BLaER1 treated with 17β-estradiol and CSF1 and Interleukin-3, amounts not matched to agents 10 nM and 100 nM (cell line): ENCODE measurements around the gene MACIR.
"Not testable (repeated sequence)": the region's sequence is repeated elsewhere in the genome, so short reads cannot be mapped to it uniquely, and the experiment has no call there.

Experiments used
- H3K27ac ChIP-seq, 11 experiments: shearing (Covaris generic); formaldehyde crosslinking; 2 replicates each; pipeline ENCODE4 v1.8.1; 2022
- H3K27me3 ChIP-seq, 11 experiments: shearing (Covaris generic); formaldehyde crosslinking; 2 replicates each; pipeline ENCODE4 v1.8.1; 2022
- H3K36me3 ChIP-seq, 11 experiments: shearing (Covaris generic); formaldehyde crosslinking; 2 replicates each; pipeline ENCODE4 v1.8.1; 2022
- H3K4me1 ChIP-seq, 10 experiments: shearing (Covaris generic); formaldehyde crosslinking; 2 replicates each; pipeline ENCODE4 v1.8.1; 2022
- H3K4me2 ChIP-seq, 11 experiments: shearing (Covaris generic); formaldehyde crosslinking; 2 replicates each; pipeline ENCODE4 v1.8.1; 2022
- H3K4me3 ChIP-seq, 10 experiments: shearing (Covaris generic); formaldehyde crosslinking; 2 replicates each; pipeline ENCODE4 v1.8.1; 2022
- H3K9ac ChIP-seq, 11 experiments: shearing (Covaris generic); formaldehyde crosslinking; 2 replicates each; pipeline ENCODE4 v1.8.1; 2022
- H3K9me3 ChIP-seq, 11 experiments: shearing (Covaris generic); formaldehyde crosslinking; replicated peaks in 1 of 11; 2 replicates each; pipeline ENCODE4 v1.8.1; 2022
- H4K20me1 ChIP-seq, 11 experiments: shearing (Covaris generic); formaldehyde crosslinking; 2 replicates each; pipeline ENCODE4 v1.8.1; 2022
- Cebpa-rat ChIP-seq, 11 experiments: shearing (Covaris generic); IDR thresholded peaks; 2 replicates each; pipeline ENCODE4 v1.8.1; 2022

The MACIR gene

DNA sequence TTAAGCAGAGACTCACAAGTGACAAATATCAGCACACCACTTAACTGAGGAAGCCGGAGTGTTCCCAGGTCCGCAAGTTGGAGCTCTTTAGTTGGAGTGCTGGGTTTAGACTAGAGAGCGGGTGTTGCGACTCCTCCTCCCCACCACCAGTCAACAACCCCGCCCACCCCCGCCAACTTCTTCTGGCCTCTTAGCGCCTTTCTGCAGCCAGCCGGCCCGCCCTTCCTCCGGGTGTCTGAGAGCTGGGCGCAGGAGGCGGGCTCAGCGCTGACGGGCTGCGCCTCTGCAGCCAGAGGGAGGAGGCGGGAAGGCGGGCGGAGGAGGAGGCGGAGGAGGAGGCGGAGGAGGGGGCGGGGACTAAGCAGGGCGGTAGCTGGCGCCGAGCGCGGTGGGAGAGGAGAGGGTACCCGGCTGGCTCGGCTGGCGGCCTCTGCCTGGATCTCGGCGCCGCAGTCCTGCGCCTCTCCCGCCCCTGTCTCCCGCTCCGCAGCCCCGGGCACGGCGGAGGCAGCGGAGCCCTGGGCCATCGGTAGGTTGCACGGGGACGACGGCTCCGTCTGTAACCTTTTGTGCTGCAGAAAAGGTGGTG lies at the start of gene MACIR:
MACIR (plus strand) TSS at position 396 of the 589 bp plus-strand sequence. CDS start 17,157 bp downstream, outside the sequence.
- H3K36me3 ChIP-seq: no peaks in the 10 kb centered on the region
- peaks cover 22 to 38% (median 33%) of the 10 kb centered on the region in 10 experiments for H3K4me1 ChIP-seq
- H3K27me3 ChIP-seq: no peaks in the 10 kb centered on the region
- H3K4me3 ChIP-seq: peak within 1 kb of the TSS; percentile 69 to 96 (median 90)
- H3K9ac ChIP-seq: peak within 1 kb of the TSS; percentile 78 to 96 (median 93)
- H3K9me3 ChIP-seq: no peaks in the 10 kb centered on the region
- H3K4me2 ChIP-seq: peak within 1 kb of the TSS; percentile 84 to 93 (median 87)
- peaks cover 0 to 42% (median 33%) of the 10 kb centered on the region in 11 experiments; a peak in 13 of 22 replicates for H4K20me1 ChIP-seq
- no peak for TF ChIP-seq Cebpa-rat (IDR thresholded peaks at IDR 0.05)
- peak within 1 kb of the TSS; percentile 59 to 97 (median 91); a peak in 21 of 22 replicates for H3K27ac ChIP-seq

- H3K4me2 ChIP-seq: peak overlapping the region in 6 of 11 experiments; percentile 23 to 71 (median 58); a peak in 9 of 22 replicates
- TF ChIP-seq Cebpa-rat (IDR thresholded peaks at IDR 0.05): no peak
- peak overlapping the region in 7 of 11 experiments; percentile 5 to 95 (median 91); a peak in 9 of 22 replicates for H3K27ac ChIP-seq
- H3K27me3 ChIP-seq: no peaks in the 10 kb centered on the region
- H4K20me1 ChIP-seq: no peaks in the 10 kb centered on the region
- no peak overlapping the region for H3K4me3 ChIP-seq
- peaks cover 16 to 37% (median 22%) of the 10 kb centered on the region in 11 experiments; a peak in 21 of 22 replicates for H3K36me3 ChIP-seq
- peaks cover 0 to 10% (median 4%) of the 10 kb centered on the region in 11 experiments; a peak in 10 of 22 replicates for H3K9me3 ChIP-seq
- H3K4me1 ChIP-seq: peaks cover 38 to 72% (median 53%) of the 10 kb centered on the region in 10 experiments
- H3K9ac ChIP-seq: no peak overlapping the region
These were observed 49.5 kb upstream of the MACIR start for GRCh38 chr5:103209065-103209464.

GRCh38 chr5:103210952-103211351 lies 47.6 kb upstream of the MACIR start:
- Histone ChIP-seq H3K27me3 (no peaks in the 10 kb centered on the region), H4K20me1 (no peaks in the 10 kb centered on the region), H3K9ac (peak overlapping the region in 6 of 11 experiments; percentile 42 to 83 (median 76); a peak in 10 of 22 replicates), H3K36me3 (peaks cover 9 to 24% (median 11%) of the 10 kb centered on the region in 11 experiments; a peak in 19 of 22 replicates), H3K27ac (peak overlapping the region in 9 of 11 experiments; percentile 64 to 95 (median 89); a peak in 18 of 22 replicates), H3K4me2 (peak overlapping the region; percentile 66 to 88 (median 73); a peak in 19 of 22 replicates), H3K9me3 (no peaks in the 10 kb centered on the region), H3K4me3 (no peak overlapping the region; a peak in 1 of 20 replicates), H3K4me1 (peaks cover 38 to 79% (median 59%) of the 10 kb centered on the region in 10 experiments)
- TF ChIP-seq Cebpa-rat (IDR thresholded peaks at IDR 0.05): no peak

GRCh38 chr5:103211576-103212561 lies 46.7 kb upstream of the MACIR start:
- Histone ChIP-seq H3K9ac (peak overlapping the region in 9 of 11 experiments; percentile 23 to 83 (median 74); a peak in 17 of 22 replicates), H3K4me3 (peak overlapping the region in 7 of 10 experiments; percentile 14 to 45 (median 28); a peak in 8 of 20 replicates), H3K36me3 (peaks cover 0 to 15% (median 2%) of the 10 kb centered on the region in 11 experiments; a peak in 13 of 22 replicates), H3K27ac (peak overlapping the region; percentile 42 to 95 (median 87); a peak in 21 of 22 replicates), H3K9me3 (no peaks in the 10 kb centered on the region), H3K4me2 (peak overlapping the region; percentile 66 to 88 (median 73)), H4K20me1 (no peaks in the 10 kb centered on the region), H3K4me1 (peaks cover 38 to 76% (median 59%) of the 10 kb centered on the region in 10 experiments), H3K27me3 (no peaks in the 10 kb centered on the region)
- peak in 6 of 11 experiments; percentile 67 to 90 (median 76); a peak in 10 of 22 replicates for TF ChIP-seq Cebpa-rat (IDR thresholded peaks at IDR 0.05)

- H3K4me1 ChIP-seq: peaks cover 14 to 37% (median 29%) of the 10 kb centered on the region in 10 experiments
- H3K36me3 ChIP-seq: peaks cover 0 to 7% (median 0%) of the 10 kb centered on the region in 11 experiments; a peak in 1 of 22 replicates
- H3K4me3 ChIP-seq: no peak overlapping the region; a peak in 1 of 20 replicates
- H3K27me3 ChIP-seq: no peaks in the 10 kb centered on the region
- peak overlapping the region in 7 of 11 experiments; percentile 29 to 57 (median 42); a peak in 14 of 22 replicates for H3K27ac ChIP-seq
- H3K4me2 ChIP-seq: peak overlapping the region in 10 of 11 experiments; percentile 31 to 62 (median 47); a peak in 18 of 22 replicates
- no peak for TF ChIP-seq Cebpa-rat (IDR thresholded peaks at IDR 0.05)
- no peaks in the 10 kb centered on the region for H4K20me1 ChIP-seq
- H3K9me3 ChIP-seq: peaks cover 0 to 7% (median 0%) of the 10 kb centered on the region in 11 experiments; a peak in 6 of 22 replicates
- H3K9ac ChIP-seq: no peak overlapping the region
These were observed 42.4 kb upstream of the MACIR start for GRCh38 chr5:103216137-103216536.

DNA sequence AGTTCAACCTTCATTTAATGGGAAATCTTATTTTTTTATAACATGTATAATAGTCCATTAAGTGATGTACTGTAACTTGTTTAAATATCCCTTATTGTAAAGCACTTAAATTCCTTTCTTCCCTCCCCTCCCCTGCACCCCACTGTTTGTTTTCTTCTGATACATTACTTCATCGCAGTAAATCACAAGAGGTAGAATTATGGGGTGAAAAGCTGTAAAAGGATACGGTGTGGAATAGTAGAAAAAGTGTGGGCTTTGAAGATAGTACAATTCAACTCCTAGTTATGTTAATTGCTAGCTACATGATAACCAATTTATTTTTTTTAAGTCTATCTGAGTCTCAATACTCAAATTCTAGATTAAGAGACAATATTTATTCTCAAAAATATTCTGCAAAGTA lies 41.9 kb upstream of the MACIR start:
- Histone ChIP-seq H3K9me3 (peaks cover 0 to 7% (median 0%) of the 10 kb centered on the region in 11 experiments; a peak in 6 of 22 replicates), H3K27me3 (no peaks in the 10 kb centered on the region), H3K9ac (no peak overlapping the region), H3K4me2 (peak overlapping the region in 1 of 11 experiments; percentile 59; a peak in 3 of 22 replicates), H3K4me3 (no peak overlapping the region), H3K4me1 (peaks cover 8 to 32% (median 23%) of the 10 kb centered on the region in 10 experiments), H3K27ac (peak overlapping the region in 1 of 11 experiments; percentile 57; a peak in 1 of 22 replicates), H3K36me3 (peaks cover 0 to 7% (median 0%) of the 10 kb centered on the region in 11 experiments; a peak in 1 of 22 replicates), H4K20me1 (no peaks in the 10 kb centered on the region)
- TF ChIP-seq Cebpa-rat (IDR thresholded peaks at IDR 0.05): no peak

DNA sequence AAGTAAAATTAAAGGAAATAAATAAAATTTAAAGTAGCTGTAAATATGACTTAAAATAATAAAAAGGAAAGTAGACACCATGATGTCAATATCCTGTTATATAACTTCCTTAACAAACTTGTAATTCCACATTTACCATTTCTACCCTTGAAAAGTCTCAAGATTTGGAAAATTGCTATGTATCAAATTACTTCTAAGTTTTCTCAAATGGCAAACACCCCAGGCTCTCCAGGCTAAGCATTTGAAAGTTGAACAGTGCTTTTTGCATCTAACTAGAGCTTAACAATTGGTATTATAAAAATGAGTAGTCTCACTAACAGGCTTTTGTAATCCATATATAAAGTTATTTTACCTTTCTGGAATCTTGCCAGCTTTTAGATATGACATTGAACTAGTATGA lies 41.5 kb upstream of the MACIR start:
- Histone ChIP-seq H3K27ac (no peak overlapping the region), H3K4me3 (no peak overlapping the region), H3K9me3 (peaks cover 0 to 7% (median 0%) of the 10 kb centered on the region in 11 experiments; a peak in 6 of 22 replicates), H3K4me2 (no peak overlapping the region), H3K27me3 (no peaks in the 10 kb centered on the region), H3K36me3 (peaks cover 0 to 7% (median 0%) of the 10 kb centered on the region in 11 experiments; a peak in 1 of 22 replicates), H4K20me1 (no peaks in the 10 kb centered on the region), H3K4me1 (peaks cover 8 to 31% (median 19%) of the 10 kb centered on the region in 10 experiments), H3K9ac (no peak overlapping the region)
- TF ChIP-seq Cebpa-rat (IDR thresholded peaks at IDR 0.05): no peak

DNA sequence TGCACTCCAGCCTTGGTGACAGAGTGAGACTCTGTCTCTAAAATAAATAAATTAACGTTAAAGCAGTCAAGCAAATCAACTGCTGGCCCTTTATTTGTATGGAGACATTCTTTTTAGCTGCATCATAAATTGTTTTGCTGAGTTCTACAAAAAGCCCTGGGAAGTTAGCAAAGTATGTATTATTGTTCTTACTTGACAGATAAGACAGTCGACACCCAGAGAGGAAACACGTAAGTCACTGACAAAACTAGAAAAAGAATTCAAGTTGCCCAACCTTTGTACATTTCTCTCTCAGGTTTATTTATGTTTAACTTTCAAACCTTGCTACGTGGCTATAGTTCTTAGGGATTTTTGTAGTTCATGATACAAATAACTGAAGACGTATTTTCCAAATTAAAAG lies 40.4 kb upstream of the MACIR start:
- H3K27ac ChIP-seq: no peak overlapping the region
- no peak overlapping the region for H3K9ac ChIP-seq
- H3K36me3 ChIP-seq: peaks cover 0 to 7% (median 0%) of the 10 kb centered on the region in 11 experiments; a peak in 1 of 22 replicates
- no peaks in the 10 kb centered on the region for H3K27me3 ChIP-seq
- peaks cover 5 to 24% (median 13%) of the 10 kb centered on the region in 10 experiments; a peak in 19 of 20 replicates for H3K4me1 ChIP-seq
- no peak for TF ChIP-seq Cebpa-rat (IDR thresholded peaks at IDR 0.05)
- H3K9me3 ChIP-seq: peaks cover 0 to 7% (median 0%) of the 10 kb centered on the region in 11 experiments; a peak in 6 of 22 replicates
- H3K4me2 ChIP-seq: no peak overlapping the region
- H3K4me3 ChIP-seq: no peak overlapping the region
- H4K20me1 ChIP-seq: no peaks in the 10 kb centered on the region

- not testable (repeated sequence) for H4K20me1 ChIP-seq, H3K27ac ChIP-seq, H3K4me3 ChIP-seq, H3K4me2 ChIP-seq, H3K9ac ChIP-seq, H3K27me3 ChIP-seq, H3K9me3 ChIP-seq, H3K36me3 ChIP-seq
- H3K4me1 ChIP-seq: peaks cover 5 to 16% (median 12%) of the 10 kb centered on the region in 10 experiments; a peak in 17 of 20 replicates
These were observed 39.5 kb upstream of the MACIR start for GRCh38 chr5:103219074-103219473.
